GM19238 (cell line): ENCODE measurements around the gene CTNNA3.

ENCODE experiments used
- DNase-seq: peaks from one replicate; pipeline ENCODE4 v3.0.0; 2011; ENCODE audit warnings: low spot score; ENCODE audit not compliant: insufficient read length

Gene CTNNA3

GRCh38 chr10:67033878-67034277 is 662.1 kb downstream of the CTNNA3 start:
- DNase-seq = no peak

DNA sequence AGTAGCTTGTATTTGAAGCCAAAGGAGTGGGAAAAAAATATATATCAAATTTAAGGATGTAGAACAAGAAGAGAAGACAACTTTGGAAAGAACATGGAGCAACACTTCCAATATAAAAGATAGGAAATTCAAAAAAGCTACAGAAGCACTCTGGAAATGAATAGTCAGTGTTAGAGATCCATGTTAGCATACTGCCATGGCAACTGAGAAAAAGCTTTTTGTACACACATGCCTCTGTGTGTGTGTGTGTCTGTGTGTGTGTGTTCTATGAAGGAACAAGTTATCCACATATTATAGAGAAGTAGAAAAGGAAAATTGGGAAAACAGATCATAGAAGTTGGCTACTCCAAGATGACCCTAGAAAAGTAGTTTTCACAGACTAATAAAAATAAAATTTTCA is 673.9 kb downstream of the CTNNA3 start:
- no peak for DNase-seq

- no peak for DNase-seq
Observed at GRCh38 chr10:67017218-67017617, 678.8 kb downstream of the CTNNA3 start.

DNA sequence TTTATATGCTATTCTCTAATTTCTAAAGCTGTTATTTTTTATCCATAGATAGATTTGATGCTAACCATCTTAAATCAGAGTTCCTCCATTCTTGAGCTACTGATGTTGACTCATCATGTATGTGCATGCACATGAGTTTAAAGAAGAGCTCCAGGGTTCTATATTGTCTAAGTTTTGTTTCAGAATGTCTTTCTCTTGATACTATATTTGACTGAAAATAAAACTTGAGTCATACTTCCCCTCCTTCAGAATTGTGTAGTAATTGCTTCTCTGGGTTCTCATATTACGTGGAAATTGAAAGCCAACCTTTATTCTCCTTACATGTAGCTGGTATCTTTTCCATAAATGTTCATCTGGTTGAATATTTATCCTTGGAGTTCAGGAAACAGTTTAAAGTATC is 680.8 kb downstream of the CTNNA3 start:
- no peak for DNase-seq

DNA sequence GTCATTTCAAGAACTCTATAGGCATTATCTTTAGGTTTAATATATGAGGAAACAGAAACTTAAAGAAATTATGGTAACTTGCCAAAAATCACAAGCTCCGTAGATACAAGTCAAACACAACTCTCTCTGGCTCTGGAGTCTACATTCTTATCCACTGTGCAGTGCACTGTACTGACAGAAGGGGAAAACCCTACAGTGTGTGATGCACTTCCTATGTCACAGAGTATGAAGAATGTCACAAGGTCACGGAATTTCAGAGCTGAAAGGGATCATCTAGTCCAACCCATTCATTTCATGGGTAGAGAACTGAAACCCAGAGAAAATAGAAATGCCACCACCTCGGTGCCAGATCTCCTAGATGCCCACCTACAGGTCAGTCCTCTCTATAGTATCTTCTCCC is 684.0 kb downstream of the CTNNA3 start:
- no peak for DNase-seq

- no peak for DNase-seq
Observed at GRCh38 chr10:67011480-67011879, 684.5 kb downstream of the CTNNA3 start.

DNA sequence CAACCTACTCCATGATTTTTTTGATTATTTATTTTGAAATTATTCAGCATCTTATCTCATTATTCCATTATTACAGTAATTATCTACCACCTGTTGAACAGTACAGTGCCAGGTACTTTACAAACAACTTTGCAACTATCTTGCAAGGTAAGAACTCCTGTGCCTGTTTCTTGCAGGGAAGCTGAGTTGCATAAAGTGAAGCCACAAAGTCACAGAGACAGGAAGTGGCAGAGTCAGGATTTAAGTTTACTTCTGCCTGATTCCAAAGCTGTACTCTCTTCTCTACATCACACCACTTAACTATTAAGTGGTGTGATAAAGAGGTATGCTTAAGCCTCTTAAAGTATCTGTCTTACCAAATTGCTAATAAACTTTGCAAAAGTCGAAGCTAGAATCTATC is 690.0 kb downstream of the CTNNA3 start:
- no peak for DNase-seq

DNA sequence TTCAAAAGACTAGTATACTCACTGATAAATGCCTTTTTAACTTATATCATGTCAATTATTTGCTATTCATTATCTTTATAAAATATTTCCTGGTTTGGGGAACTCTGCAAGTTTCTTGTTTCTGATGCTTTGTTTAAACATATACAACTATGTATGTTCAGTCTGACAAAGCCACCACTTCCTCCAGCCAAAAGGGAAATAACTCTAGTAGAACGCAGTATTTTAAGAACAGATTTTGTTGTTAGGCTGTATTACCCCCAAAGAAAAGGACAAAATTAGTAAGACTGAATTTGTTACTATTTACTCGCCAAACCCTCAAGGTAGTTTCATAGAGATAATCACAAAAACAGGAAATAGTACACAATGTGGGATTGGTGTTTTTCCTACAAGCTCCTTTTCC is 691.3 kb downstream of the CTNNA3 start:
- no peak for DNase-seq

- DNase-seq = no peak
Observed at GRCh38 chr10:66999762-67000545, 696.0 kb downstream of the CTNNA3 start.

DNA sequence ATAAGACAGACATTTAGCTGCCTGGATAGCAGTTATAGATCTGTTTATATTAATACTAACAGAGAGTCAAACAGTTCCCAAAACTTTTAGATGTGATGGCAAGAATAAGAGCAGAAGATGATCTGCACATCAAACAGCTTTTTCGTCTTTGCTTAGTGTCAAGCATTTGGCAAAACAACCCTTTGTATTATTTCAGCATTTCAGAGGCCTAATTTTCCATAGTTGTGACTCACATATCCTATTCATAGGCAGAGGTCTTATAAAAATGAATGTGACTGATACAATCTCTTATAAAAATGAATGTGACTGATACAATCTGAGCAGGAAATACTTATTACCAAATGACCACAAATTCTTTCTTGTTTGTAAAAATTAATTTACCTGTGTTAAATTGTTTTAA is 699.0 kb downstream of the CTNNA3 start:
- DNase-seq = no peak

DNA sequence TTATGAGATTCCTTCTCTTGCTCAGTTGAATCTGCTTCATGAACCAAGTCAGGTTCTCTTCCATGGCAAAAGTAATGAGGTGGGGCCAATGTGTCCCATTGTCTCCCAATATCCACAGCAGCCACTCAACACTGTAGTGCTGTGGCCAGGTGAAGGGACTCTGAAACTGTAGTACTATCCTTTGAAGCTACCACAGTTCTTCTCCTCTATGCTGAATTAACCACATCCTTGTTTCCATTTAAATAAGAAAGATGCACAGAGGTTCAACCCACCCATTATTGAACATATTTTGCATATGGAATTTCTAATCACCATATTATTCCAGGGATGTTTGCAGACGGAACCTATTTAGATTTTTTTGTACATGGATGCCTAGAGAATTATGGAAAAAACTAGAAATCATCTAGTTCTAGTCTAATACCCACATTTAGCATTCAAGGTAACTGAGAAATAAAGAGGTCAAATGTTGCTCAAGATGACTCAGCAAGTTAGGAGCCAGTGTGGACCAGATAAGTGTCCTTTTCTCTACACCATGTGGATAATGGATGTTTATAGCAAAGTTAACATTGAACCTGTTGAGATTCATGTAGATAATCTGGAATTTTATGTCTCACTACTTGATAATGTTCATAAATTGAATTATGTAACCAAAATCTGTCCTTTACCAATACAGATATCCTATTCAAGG is 705.7 kb downstream of the CTNNA3 start:
- DNase-seq = no peak

DNA sequence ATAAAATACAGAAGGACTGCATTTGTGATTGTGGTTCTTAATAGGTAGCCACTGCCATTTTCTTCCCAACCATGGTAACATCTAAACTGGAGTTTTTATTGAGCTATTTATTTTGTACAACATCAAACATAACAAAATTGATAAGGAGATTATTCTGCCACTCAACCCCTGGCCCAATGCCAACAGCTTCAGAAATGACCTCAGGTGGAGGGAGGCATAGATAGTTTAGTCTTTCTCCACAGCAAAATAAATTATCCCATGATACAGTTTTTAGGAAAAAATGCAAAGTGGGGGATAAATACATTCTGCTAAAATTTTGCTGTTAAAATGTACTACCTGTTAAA is 712.5 kb downstream of the CTNNA3 start:
- DNase-seq = no peak

GRCh38 chr10:66982792-66983474 is 713.1 kb downstream of the CTNNA3 start:
- no peak for DNase-seq

DNA sequence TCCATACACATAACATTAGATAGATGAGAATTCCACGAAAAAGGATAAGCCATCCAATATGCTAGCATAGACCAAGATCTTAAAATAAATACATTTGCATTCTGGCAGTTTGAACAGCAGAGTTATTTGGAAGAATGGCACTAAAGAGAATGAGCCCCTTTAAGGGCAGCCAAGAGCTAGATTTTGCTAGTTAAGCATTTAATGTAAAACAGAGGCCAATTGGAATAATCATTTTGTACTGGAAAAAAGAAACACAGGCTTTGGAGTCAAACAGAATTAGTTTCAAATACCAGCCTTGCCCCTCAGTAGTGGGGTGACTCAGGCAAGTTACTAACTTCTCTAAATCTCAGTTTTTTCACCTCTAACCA is 714.0 kb downstream of the CTNNA3 start:
- DNase-seq = no peak

- no peak for DNase-seq
Observed at GRCh38 chr10:66981361-66982052, 714.5 kb downstream of the CTNNA3 start.

GRCh38 chr10:66980246-66980815 is 715.7 kb downstream of the CTNNA3 start:
- no peak for DNase-seq

DNA sequence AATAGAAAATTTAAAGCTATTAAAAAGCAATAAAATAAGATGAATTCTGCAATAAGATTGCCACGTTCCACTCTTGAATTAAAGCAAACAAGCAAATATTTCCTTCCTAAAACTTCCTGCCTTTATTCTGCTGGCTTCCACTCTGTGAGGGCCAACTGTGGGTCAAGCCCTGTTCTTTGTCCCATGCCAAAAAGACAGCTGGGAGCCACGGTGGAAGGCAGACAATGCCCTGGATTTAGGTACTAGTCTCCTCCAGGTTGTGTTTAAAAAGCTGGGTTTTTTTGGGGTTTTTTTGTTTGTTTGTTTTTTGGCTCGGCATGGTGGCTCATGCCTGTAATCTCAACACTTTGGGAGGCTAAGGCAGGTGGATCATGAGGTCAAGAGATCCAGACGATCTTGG is 731.0 kb downstream of the CTNNA3 start:
- no peak for DNase-seq

- DNase-seq = no peak
Observed at GRCh38 chr10:66958466-66958865, 737.5 kb downstream of the CTNNA3 start.

GRCh38 chr10:66951896-66952295 is 744.1 kb downstream of the CTNNA3 start:
- DNase-seq = no peak

- DNase-seq = no peak
Observed at GRCh38 chr10:66943590-66943989, 752.4 kb downstream of the CTNNA3 start.

GRCh38 chr10:66942407-66942806 is 753.6 kb downstream of the CTNNA3 start:
- DNase-seq = no peak

DNA sequence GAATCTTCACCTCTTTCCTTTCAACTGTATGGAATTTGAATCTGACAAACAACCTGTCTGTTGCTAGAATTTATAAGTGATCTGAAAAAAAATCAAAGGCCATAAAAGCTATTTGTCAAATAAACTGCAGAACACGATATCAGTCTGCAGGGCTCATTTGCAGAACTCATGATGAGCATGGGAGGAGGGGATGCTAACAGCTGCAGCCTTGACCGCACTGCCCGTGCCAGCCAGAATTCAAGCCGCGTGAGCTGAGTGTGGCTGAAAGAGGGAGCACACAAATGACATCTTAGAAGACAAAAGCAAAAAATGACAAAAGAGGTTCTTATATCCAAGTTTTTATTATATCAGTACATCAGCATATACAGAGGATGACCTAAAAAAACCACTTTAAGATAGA is 754.5 kb downstream of the CTNNA3 start:
- no peak for DNase-seq
